Measurements from ENCODE around the gene RSPH4A. TPM values are rescaled to one million over a fixed set of nuclear protein-coding genes. Genes with fewer than 3 reads are reported as not detected.

The RSPH4A gene
- total and polyA plus RNA-seq, 2 of the 8 experiments (the other 6 are each of a cell fraction or from before 2014, with no cell fraction given) = 0.38 to 0.52 TPM

DNA sequence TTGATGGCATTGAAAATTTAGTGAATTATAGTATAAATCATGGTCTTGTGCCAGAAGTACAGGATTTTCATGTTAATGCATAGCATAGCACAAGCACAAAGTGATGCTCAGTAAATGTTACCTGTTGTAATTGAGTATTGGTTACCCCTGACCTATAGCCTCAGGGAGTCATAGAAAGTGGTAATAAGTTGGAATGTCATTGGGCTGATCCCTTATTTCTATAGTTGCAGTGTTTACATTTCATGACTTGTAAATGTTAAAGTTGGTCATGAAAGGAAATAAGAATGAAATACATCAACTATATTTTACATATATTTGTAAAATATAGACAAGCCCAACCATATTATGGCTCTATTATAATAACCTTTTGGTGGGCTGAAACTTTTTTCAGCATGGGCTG lies 37.9 kb upstream of the RSPH4A start (continued):
- TF ChIP-seq TEAD4 (IDR thresholded peaks at IDR 0.05; ENCODE audit: low read depth, low read length) = no peak
- TF ChIP-seq HDAC2 (IDR thresholded peaks at IDR 0.05; ENCODE audit: borderline replicate concordance in 1 of 2, low read depth in 2 of 2, low read length in 2 of 2) = no peak
- TF ChIP-seq KDM5A (IDR thresholded peaks at IDR 0.05; ENCODE audit: low read length) = no peak
- no peak for TF ChIP-seq SP2 (IDR thresholded peaks at IDR 0.05; ENCODE audit: low read length)
- no peak for TF ChIP-seq BRCA1 (IDR thresholded peaks at IDR 0.05; ENCODE audit: low read depth, low read length)
- TF ChIP-seq RAD21 (IDR thresholded peaks at IDR 0.05 in 1 of 2, conservative IDR thresholded peaks at IDR 0.05 in 1 of 2; ENCODE audit: low read depth in 2 of 2, low read length in 2 of 2) = no peak

All from H1 (cell line).